GM18505 (cell line): ENCODE measurements around the gene RNF141.

ENCODE experiments used
- ATAC-seq: cut with Tn5 transposase; IDR thresholded peaks from one replicate; pipeline ENCODE4 v1.9.1; 2021; ENCODE audit not compliant: unreplicated experiment
- POLR2A ChIP-seq: IDR thresholded peaks from 4 replicates; pipeline ENCODE4 v1.6.1; 2011; ENCODE audit warnings: borderline replicate concordance; ENCODE audit not compliant: insufficient read depth, insufficient read length; ENCODE audit errors: extremely low read depth

The RNF141 gene, protein sequence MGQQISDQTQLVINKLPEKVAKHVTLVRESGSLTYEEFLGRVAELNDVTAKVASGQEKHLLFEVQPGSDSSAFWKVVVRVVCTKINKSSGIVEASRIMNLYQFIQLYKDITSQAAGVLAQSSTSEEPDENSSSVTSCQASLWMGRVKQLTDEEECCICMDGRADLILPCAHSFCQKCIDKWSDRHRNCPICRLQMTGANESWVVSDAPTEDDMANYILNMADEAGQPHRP

DNA sequence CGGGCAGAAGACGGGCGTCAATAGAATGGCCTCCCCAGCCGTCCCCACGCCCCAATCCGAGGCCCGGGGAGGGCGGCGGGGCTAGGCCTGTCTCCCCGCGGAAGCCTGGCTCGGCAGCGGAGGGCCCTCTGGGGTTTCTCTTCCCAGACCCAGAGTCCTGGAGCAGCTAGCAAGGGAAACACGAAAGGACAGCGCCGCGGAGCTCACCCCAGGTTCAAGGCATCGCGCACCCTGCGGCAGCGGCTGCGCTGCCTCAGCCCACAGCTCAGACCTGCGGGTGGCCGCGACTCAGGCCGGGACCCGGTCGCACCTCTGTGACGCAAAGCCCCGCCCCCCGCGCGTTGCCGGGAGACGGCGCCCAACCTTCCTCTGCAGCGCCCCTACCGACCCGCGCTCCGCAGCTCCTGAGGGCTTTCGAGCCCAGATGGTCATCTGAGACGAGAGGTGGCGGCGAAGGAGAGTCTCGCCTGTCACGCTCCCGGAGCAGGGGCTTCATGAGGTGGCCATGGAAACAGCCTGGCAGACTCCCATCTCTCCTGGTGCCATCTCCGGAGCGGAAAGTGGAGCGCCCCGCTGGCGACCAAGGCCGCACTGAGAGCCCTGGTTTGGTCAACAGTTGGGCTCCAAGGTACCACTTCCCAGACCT lies at the start of gene RNF141:
TSS of gene RNF141 (minus strand) at position 273 of the 646 bp plus-strand sequence. CDS start 7,029 bp downstream, outside the sequence.
- ATAC-seq: peak; percentile 97

DNA sequence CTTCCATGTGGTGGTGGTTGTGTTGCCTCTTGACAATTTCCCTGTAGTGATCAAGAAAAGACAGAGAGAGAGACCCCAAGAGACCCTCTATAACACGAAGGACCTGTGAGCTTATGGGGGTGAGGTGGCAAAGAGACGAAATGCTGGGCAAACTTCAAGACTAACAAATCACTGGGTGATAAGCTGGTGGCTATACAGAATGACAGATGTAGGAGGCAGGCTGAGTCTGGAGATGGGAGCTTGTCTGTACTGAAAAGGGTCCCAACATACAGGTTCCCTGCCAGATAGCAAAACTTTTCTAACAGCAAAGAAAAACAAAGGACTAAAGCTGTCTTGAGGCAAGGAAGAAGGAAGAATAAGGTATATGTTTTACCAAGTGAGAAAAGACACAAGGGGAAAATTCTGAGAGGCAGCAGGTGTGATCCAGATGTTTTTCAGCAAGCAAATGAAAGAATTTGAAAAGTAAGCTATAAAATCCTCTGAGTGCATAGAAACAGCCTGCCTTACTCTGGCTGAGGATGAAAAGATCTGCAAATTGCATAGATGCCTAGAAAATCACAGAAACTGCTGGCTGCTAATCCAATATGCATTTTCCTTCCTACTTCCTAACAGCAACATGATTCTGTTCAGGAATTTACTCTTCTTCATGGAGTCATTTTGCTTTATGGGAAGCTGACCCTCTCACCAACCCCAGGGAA lies 49.4 kb upstream of the RNF141 start:
- ATAC-seq: no peak
- no peak for TF ChIP-seq POLR2A

More for the DNA sequence above, at the start of gene RNF141:
- peak; percentile 95 for TF ChIP-seq POLR2A

DNA sequence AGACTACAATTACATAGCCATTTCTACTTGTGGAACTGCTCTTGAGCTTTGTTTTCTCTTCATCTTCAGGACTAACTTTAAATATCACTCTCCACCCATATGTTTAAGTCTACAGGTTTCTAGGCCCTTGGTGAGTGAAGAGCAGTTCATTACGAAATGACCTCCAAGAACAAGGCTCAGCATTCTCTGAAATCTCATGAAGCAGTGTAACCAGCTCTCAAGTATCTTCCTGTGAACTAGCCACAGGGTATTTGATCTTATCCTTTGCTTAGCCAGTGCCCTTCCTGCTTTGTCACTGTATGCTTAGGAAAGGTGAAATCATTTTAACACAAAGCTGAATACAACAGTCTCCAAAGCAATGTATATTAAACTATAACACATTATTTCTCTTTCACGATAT lies 47.9 kb upstream of the RNF141 start:
- ATAC-seq: no peak
- no peak for TF ChIP-seq POLR2A

DNA sequence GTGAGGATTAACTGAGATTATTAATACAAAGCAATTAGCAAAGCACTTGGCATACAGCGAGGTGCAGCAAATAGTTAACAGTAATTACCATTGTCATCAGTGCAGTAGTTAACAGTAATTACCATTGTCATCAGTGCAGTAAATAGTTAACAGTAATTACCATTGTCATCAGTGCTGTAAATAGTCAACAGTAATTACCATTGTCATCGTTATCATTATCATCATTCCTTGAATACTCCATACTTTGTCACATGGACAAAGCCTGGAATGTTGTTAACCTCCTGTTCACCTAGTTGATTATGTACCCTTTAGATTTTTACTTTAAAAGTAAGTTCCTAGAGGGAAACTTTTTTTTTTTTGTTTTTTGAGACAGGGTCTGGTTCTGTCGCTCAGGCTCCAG lies 47.0 kb upstream of the RNF141 start:
- TF ChIP-seq POLR2A: no peak
- ATAC-seq: no peak

GRCh38 chr11:10587388-10587787 lies 46.4 kb upstream of the RNF141 start:
- no peak for ATAC-seq
- no peak for TF ChIP-seq POLR2A

DNA sequence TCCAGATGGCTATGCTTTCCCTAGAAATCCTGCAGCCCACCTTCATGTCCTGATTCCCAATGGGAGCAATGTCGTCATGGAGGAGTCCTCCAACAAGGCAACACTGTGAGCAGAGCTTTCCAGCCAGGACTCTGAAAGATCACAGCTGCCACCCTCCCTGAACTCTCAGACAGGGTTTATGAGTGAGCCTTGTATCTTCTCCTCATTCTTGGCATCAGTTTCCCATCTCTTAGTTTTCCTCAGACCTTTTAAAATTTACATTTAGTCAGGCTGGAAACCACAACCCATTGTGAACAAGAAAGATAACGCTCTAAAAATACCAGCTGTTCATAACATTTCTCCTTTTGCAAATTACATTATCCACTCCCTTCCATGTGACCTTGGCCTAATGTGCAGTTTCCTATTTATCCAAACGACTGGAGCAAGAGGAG lies 43.1 kb upstream of the RNF141 start:
- ATAC-seq: no peak
- TF ChIP-seq POLR2A: no peak

- no peak for TF ChIP-seq POLR2A
- ATAC-seq: no peak
Observed at GRCh38 chr11:10581481-10582019, 40.6 kb upstream of the RNF141 start.

GRCh38 chr11:10580623-10581022 lies 39.6 kb upstream of the RNF141 start:
- no peak for TF ChIP-seq POLR2A
- ATAC-seq: no peak

- ATAC-seq: no peak
- no peak for TF ChIP-seq POLR2A
Observed at GRCh38 chr11:10579700-10580099, 38.7 kb upstream of the RNF141 start.

- no peak for ATAC-seq
- TF ChIP-seq POLR2A: no peak
Observed at GRCh38 chr11:10576035-10576398, 35.0 kb upstream of the RNF141 start.

DNA sequence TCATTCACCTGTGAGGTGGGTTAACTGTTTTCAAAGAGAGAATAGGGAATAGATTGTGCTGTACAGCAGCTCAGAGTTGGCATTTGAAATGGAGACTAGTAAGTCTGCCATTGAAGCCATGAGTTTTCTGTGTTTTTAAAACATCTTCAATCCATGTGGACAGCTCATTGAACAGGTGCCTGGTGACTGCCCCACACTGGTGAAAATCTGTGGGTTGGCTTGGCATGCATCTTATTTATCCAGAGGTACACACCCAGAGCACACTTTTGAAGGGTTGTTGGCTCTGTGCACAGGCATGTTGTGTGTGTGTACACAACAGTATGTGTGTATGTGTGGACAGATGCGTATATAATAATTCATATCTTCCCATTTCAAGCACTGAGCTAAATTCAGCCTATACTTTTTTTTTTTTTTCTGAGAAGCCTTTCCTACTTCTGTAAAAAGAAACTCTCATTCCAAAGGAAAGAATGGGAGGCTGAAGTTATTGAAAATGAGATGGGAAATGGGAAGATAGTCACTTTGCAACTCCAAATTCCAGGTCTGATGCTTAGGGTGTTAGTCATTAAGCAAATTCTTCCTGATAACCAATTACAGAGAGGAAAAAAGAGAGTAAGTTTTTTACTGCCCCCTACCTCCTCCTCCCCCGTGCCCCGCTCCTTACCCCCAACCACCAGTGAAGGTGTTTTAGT lies 34.5 kb upstream of the RNF141 start:
- ATAC-seq: no peak
- TF ChIP-seq POLR2A: no peak

- TF ChIP-seq POLR2A: no peak
Observed at GRCh38 chr11:10573556-10573955, 32.6 kb upstream of the RNF141 start.

GRCh38 chr11:10573028-10573427 lies 32.0 kb upstream of the RNF141 start:
- TF ChIP-seq POLR2A: no peak
- ATAC-seq: no peak

More at GRCh38 chr11:10573556-10573955, 32.6 kb upstream of the RNF141 start:
- ATAC-seq: no peak
